SK-N-SH (cell line): ENCODE results near the gene ZMYND19.

Experiments
- CTCF ChIP-seq: fragments of 200-600 bp; sonication (generic); IDR thresholded peaks from 2 replicates; pipeline ENCODE4 v1.6.1; 2017; ENCODE audit warnings: antibody characterized with exemption, mild to moderate bottlenecking, moderate library complexity
- EP300 ChIP-seq, 2 experiments: IDR thresholded peaks; 2 replicates each; pipeline versions ENCODE4 v1.4.0 to v1.6.1; 2012; ENCODE audit warnings: borderline replicate concordance in 1 of 2, low read depth in 1 of 2, low read length in 1 of 2
- GABPA ChIP-seq: IDR thresholded peaks from 2 replicates; pipeline ENCODE4 v1.4.0; 2012; ENCODE audit warnings: low read depth, mild to moderate bottlenecking
- MAX ChIP-seq: IDR thresholded peaks from 2 replicates; pipeline ENCODE4 v1.4.0; 2012; ENCODE audit warnings: low read depth
- MXI1 ChIP-seq: IDR thresholded peaks from 2 replicates; pipeline ENCODE4 v1.6.1; 2012; ENCODE audit warnings: mild to moderate bottlenecking, low read depth, low read length, improper control_type of control experiment
- PBX3 ChIP-seq: IDR thresholded peaks from 2 replicates; pipeline ENCODE4; 2012
- POLR2AphosphoS5 ChIP-seq: IDR thresholded peaks from 2 replicates; pipeline ENCODE4 v1.6.1; 2012; ENCODE audit warnings: low read depth, low read length
- RAD21 ChIP-seq: IDR thresholded peaks from 2 replicates; pipeline ENCODE4 v1.6.1; 2012; ENCODE audit warnings: mild to moderate bottlenecking, low read length
- REST ChIP-seq: IDR thresholded peaks from 2 replicates; pipeline ENCODE4 v1.6.1; 2012; ENCODE audit warnings: mild to moderate bottlenecking, low read depth, low read length, moderate library complexity
- RXRA ChIP-seq: IDR thresholded peaks from 2 replicates; pipeline ENCODE4 v1.4.0; 2012; ENCODE audit warnings: low read depth, mild to moderate bottlenecking, borderline replicate concordance
- SMC3 ChIP-seq: IDR thresholded peaks from 2 replicates; pipeline ENCODE4 v1.6.1; 2012; ENCODE audit warnings: low read depth, low read length, improper control_type of control experiment
- YY1 ChIP-seq: IDR thresholded peaks from 2 replicates; pipeline ENCODE4 v1.4.0; 2012; ENCODE audit warnings: low read depth, mild to moderate bottlenecking

GRCh38 chr9:137613738-137614523 is 23.6 kb upstream of the ZMYND19 start:
- 0 out of 2 replicates have a peak, but pooled peaks have one; percentile 4 for TF ChIP-seq POLR2AphosphoS5
- no peak for TF ChIP-seq MAX
- no peak for TF ChIP-seq CTCF
- TF ChIP-seq MXI1, result no peak
- no peak for TF ChIP-seq PBX3
- no peak for TF ChIP-seq RAD21
- TF ChIP-seq REST, result no peak
- TF ChIP-seq EP300 (IDR thresholded peaks at IDR 0.05; ENCODE audit: borderline replicate concordance in 1 of 2, low read depth in 1 of 2, low read length in 1 of 2), result no peak
- no peak for TF ChIP-seq RXRA
- no peak for TF ChIP-seq YY1
- no peak for TF ChIP-seq SMC3
- TF ChIP-seq GABPA, result no peak
